NCI-H446 (cell line): ENCODE measurements around the gene DNAH14.
"Not testable (repeated sequence)": the region's sequence is repeated elsewhere in the genome, so short reads cannot be mapped to it uniquely, and the experiment has no call there.

ENCODE experiments used
- DNase-seq, 2 experiments: peaks; one replicate each; lab custom pipeline; 2025; lab: John Stamatoyannopoulos, UW

DNAH14 gene

GRCh38 chr1:224929335-224930237, at the start of gene DNAH14:
DNAH14 (plus strand) TSS chr1:224929675; CDS start chr1:224952703, 23,028 bp downstream.
- no peak for DNase-seq

- DNase-seq = no peak
These were observed 48.7 kb upstream of the DNAH14 start for GRCh38 chr1:224880593-224881307.

GRCh38 chr1:224881308-224881692, 48.2 kb upstream of the DNAH14 start:
- DNase-seq = not testable (repeated sequence)

DNA sequence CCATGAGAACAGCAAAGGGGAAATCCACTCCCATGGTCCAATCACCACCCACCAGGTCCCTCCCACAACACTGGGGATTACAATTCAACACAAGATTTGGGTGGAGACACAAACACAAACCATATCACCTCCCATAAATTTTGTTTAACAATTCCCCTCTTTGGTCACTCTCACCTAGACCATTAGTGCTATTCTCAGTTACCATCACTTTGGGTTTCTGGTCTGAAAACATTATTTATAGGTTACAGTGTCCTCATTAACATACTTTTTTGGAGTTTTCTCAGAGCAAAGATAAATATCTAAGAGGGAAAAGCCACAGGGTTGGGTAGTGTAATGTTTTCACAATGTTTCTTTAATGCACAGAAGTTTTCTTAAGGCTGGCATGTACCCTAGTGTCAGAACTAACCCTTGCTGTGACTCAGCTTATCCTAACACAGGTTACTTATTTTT, 47.7 kb upstream of the DNAH14 start:
- no peak for DNase-seq

- no peak for DNase-seq
These were observed 47.2 kb upstream of the DNAH14 start for GRCh38 chr1:224882264-224882663.

GRCh38 chr1:224883091-224883490, 46.4 kb upstream of the DNAH14 start:
- DNase-seq = no peak

DNA sequence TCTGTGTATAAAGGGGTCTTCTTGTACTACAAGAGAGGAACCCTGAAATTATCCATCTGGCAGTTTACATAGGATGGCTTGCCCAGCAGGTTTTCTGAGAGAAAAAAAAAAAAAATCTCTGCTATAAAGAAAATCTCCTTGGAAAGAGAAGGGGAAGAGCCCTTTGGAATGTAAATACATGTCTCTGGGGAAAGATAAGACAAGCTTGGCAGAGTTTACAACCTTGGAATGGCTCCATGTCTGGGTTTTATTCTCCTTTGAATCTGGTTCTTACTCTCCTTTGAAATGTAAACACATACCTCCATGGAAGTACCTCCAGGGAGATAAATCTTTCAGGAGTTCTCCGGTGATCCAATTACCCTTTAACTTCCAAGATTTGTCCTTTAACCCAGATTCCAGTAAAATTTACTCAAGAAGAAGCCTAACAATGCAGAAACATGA, 45.1 kb upstream of the DNAH14 start:
- DNase-seq = no peak

DNA sequence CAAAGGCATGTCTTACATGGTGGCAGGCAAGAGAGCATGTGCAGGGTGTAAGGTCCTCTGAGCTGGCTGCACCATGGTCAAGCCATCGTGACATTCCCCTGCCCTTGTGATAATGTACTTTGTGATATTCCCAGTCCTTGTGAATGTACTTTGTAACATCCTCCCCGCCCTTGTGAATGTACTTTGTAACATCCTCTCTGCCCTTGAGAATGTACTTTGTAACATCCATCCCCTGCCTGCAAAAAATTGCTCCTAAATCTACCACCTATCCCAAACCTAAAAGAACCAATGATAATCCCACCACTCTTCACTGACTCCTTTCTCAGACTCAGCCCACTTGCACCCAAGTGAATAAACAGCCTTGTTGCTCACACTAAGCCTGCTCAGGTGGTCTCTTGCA, 44.1 kb upstream of the DNAH14 start:
- not testable (repeated sequence) for DNase-seq

GRCh38 chr1:224894915-224895314, 34.6 kb upstream of the DNAH14 start:
- DNase-seq = no peak

DNA sequence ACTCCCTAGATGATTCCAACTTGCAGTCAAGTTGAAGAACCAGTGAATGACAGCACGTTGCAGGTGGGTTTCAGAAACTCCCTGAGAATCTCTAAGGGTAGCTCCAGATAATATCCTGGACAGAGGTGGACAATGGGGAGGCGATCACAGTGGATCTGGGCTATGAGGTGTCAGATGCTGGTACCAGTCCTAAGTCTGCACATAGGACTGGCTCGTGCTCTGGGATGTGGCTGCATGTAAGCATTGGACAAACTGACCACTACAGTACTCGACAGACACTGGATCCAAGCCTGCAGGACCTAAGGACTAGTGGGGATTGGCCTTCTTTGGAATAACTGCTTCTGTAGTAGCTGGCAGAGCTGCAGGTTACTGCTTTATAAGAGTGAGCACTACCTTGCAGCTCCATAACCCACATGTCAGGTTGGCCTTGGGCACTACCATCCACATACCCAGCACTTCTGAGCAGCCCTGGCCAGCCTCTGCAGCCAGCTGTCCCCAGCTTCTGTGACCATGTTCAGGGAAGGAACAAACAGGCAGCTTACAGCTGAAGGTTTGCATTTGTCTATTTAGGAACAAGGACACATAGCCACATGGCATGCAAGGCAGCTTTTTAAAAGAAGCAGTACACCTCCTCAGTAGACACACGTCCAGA, 33.2 kb upstream of the DNAH14 start:
- DNase-seq = no peak

DNA sequence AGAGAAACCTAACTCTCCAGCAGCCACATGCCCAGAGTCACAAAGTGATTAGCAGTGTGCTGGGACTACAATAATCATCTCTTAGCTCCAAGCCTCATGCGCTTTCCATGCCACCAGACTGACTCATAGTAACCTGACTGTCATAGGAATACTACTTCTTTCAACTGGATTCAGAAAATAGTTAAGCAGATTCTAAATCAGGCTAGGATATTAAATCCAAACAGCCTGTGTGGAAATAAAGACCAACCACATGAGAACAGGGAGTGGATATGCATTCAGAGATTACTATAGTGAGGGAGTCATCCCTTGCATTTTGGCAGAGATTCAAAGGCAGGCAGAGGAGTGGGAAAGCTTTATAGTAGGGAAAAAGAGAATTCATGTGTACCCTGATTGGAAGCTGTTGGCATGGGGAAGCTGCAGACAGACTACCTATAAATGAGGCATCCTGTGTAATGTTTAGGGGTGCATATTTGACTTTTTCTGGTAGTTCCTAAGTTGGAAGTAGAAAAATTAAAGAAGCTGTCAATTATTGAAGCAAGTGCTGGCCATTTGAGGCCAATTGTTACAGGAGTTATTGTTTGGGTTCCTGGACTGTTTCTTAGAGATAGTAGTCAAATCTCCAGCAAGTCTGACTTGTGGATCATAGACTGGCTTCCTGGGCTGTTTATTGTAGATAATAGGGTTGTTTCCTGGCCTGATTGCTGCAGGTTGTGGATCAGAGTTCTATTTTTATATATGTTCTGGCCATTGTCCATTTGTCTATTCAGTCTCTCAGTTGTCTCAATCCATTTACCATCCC, 31.7 kb upstream of the DNAH14 start:
- no peak for DNase-seq

- DNase-seq = no peak
These were observed 30.5 kb upstream of the DNAH14 start for GRCh38 chr1:224898937-224899336.

DNA sequence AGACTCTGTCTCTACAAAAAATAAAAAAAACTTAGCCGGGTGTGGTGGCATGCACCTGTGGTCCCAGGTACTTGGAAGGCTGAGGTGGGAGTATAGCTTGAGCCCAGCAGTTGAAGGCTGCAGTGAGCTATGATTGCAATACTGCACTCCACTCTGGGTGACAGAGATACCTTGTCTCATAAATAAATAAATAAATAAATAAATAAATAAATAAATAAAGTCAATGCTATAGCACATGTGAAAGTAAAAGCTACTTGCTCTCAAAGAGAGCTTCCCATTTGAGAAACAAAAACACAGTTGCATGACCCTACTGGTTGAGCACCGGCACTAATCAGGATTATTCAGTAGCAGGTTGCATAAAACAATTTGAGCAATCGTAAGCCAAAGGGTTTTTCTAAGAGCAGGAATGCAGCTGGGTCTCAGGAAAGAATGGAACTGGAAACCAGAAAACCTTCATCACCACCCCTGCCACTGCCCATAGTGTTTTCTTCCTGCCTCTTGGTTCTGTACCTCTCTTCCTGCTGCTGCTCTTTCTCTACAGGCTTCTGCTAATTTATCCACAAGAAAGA, 29.3 kb upstream of the DNAH14 start:
- DNase-seq = no peak

GRCh38 chr1:224901087-224901810, 28.2 kb upstream of the DNAH14 start:
- DNase-seq = no peak

- DNase-seq = no peak
These were observed 25.5 kb upstream of the DNAH14 start for GRCh38 chr1:224903955-224904354.

- no peak for DNase-seq
These were observed 23.1 kb upstream of the DNAH14 start for GRCh38 chr1:224906340-224906739.

GRCh38 chr1:224911217-224911616, 18.3 kb upstream of the DNAH14 start:
- DNase-seq = no peak

DNA sequence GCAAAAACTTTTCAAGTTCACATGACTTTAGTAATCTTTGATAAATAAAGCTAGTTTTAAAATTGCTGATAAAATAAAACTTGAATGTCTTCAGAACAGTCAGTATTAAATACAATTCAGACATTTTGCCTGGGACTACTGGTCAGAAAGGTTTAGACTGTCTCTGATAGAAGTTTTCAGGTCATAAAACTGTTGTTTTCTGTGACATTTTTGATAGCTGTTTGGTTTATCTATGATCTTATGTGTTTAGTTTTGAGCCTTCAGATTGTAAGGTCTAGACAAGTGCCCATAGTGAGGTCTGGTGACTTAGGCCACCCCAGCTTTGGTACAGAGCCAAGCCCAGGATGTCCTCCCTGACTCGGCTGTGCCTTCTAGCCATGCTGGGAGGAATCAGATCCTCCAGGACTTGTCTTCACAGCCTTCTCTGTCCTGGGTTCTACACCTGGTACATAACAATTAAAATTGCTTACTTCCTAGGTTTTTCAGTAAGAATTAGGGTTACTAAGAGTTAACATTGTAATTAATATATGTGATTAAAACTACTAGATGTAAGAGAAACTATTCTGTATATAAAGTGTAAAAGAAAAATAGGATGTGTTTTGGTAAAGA, 15.1 kb upstream of the DNAH14 start:
- no peak for DNase-seq

DNA sequence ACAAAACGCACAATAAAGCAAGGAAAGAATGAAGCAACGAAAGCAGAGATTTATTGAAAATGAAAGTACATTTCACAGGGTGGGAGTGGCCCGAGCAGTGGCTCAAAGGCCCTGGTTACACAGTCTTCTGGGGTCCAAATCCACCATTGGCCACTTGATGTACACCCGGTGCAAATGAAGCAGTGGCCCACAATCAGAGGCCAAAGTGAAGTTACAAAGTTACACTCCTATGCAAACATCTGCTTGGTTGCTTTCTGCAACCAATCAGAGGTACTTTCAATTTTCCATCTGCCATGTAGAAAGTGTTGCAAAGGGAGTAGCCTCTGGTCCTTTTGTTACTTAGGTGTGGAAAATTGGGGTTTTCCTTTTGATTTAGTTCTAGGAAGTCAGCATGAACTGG, 10.0 kb upstream of the DNAH14 start:
- DNase-seq = no peak

- no peak for DNase-seq
These were observed 8.5 kb upstream of the DNAH14 start for GRCh38 chr1:224920930-224921329.
